ENCODE data around the gene CARS2. TPM values are rescaled to one million over a fixed set of nuclear protein-coding genes. Genes with fewer than 3 reads are reported as not detected.
"Not testable (repeated sequence)": the region's sequence is repeated elsewhere in the genome, so short reads cannot be mapped to it uniquely, and the experiment has no call there.

CARS2 gene
- total RNA-seq, 1 donor from 2014 or later: 81.5 TPM

GRCh38 chr13:110699148-110700145 lies 6.5 kb downstream of the CARS2 start:
- H3K27ac Mint-ChIP-seq (ENCODE audit: unreplicated experiment): no peak overlapping the region
- H3K9me3 Mint-ChIP-seq: no peaks in the 10 kb centered on the region
- peaks cover 27% of the 10 kb centered on the region for H3K4me1 Mint-ChIP-seq
- H3K36me3 Mint-ChIP-seq (ENCODE audit: low read depth): peaks cover 24% of the 10 kb centered on the region
- no peak overlapping the region for H3K4me3 Mint-ChIP-seq
- no peak for DNase-seq (ENCODE audit: low read depth, low spot score)
- TF ChIP-seq CTCF (conservative IDR thresholded peaks at IDR 0.05): no peak
- no peaks in the 10 kb centered on the region for H3K27me3 Mint-ChIP-seq (ENCODE audit: low read depth)

GRCh38 chr13:110698689-110699088 lies 7.2 kb downstream of the CARS2 start:
- H3K36me3 Mint-ChIP-seq (ENCODE audit: low read depth): peaks cover 24% of the 10 kb centered on the region
- TF ChIP-seq CTCF (conservative IDR thresholded peaks at IDR 0.05): no peak
- H3K27ac Mint-ChIP-seq (ENCODE audit: unreplicated experiment): no peak overlapping the region
- peaks cover 24% of the 10 kb centered on the region for H3K4me1 Mint-ChIP-seq
- DNase-seq (ENCODE audit: low read depth, low spot score): no peak
- H3K9me3 Mint-ChIP-seq: no peaks in the 10 kb centered on the region
- no peak overlapping the region for H3K4me3 Mint-ChIP-seq
- H3K27me3 Mint-ChIP-seq (ENCODE audit: low read depth): no peaks in the 10 kb centered on the region

GRCh38 chr13:110697842-110698241 lies 8.1 kb downstream of the CARS2 start:
- H3K36me3 Mint-ChIP-seq (ENCODE audit: low read depth): peaks cover 24% of the 10 kb centered on the region
- DNase-seq (ENCODE audit: low read depth, low spot score): no peak

GRCh38 chr13:110696776-110697175 lies 9.1 kb downstream of the CARS2 start:
- no peak overlapping the region for H3K4me3 Mint-ChIP-seq
- H3K4me1 Mint-ChIP-seq: peaks cover 8% of the 10 kb centered on the region
- H3K27ac Mint-ChIP-seq (ENCODE audit: unreplicated experiment): no peak overlapping the region
- no peaks in the 10 kb centered on the region for H3K27me3 Mint-ChIP-seq (ENCODE audit: low read depth)
- H3K9me3 Mint-ChIP-seq: no peaks in the 10 kb centered on the region
- TF ChIP-seq CTCF (conservative IDR thresholded peaks at IDR 0.05): no peak
- no peak for DNase-seq (ENCODE audit: low read depth, low spot score)
- H3K36me3 Mint-ChIP-seq (ENCODE audit: low read depth): peaks cover 21% of the 10 kb centered on the region

More at GRCh38 chr13:110697842-110698241, 8.1 kb downstream of the CARS2 start:
- Mint-ChIP-seq H3K27ac (ENCODE audit: unreplicated experiment) (no peak overlapping the region), H3K4me1 (peaks cover 17% of the 10 kb centered on the region), H3K9me3 (no peaks in the 10 kb centered on the region), H3K4me3 (no peak overlapping the region), H3K27me3 (ENCODE audit: low read depth) (no peaks in the 10 kb centered on the region)
- TF ChIP-seq CTCF (conservative IDR thresholded peaks at IDR 0.05): no peak

- not testable (repeated sequence) for DNase-seq (ENCODE audit: low read depth, low spot score); H3K4me3 Mint-ChIP-seq; H3K27ac Mint-ChIP-seq (ENCODE audit: unreplicated experiment); H3K27me3 Mint-ChIP-seq (ENCODE audit: low read depth); H3K9me3 Mint-ChIP-seq; H3K4me1 Mint-ChIP-seq
- H3K36me3 Mint-ChIP-seq (ENCODE audit: low read depth): peaks cover 17% of the 10 kb centered on the region
Observed at GRCh38 chr13:110695774-110696173, 10.1 kb downstream of the CARS2 start.

- Mint-ChIP-seq H3K27me3 (ENCODE audit: low read depth) (no peaks in the 10 kb centered on the region), H3K9me3 (no peaks in the 10 kb centered on the region), H3K4me1 (no peaks in the 10 kb centered on the region), H3K36me3 (ENCODE audit: low read depth) (peaks cover 2% of the 10 kb centered on the region), H3K4me3 (no peak overlapping the region), H3K27ac (ENCODE audit: unreplicated experiment) (no peak overlapping the region)
- TF ChIP-seq CTCF (conservative IDR thresholded peaks at IDR 0.05): no peak
- no peak for DNase-seq (ENCODE audit: low read depth, low spot score)
Observed at GRCh38 chr13:110690516-110690915, 15.4 kb downstream of the CARS2 start.
